Left ventricle myocardium superior (tissue), 1 donor: ENCODE results near the gene FURIN. TPM values are rescaled to one million over a fixed set of nuclear protein-coding genes. Genes with fewer than 3 reads are reported as not detected.
A peak's percentile ranks its signal among the peaks of the same experiment; 100 is the strongest.
"Not testable (repeated sequence)": the region's sequence is repeated elsewhere in the genome, so short reads cannot be mapped to it uniquely, and the experiment has no call there.

Experiments
- ATAC-seq: fragments of 200-7000 bp; cut with Tn5 transposase; one replicate; pipeline ENCODE4 v1.9.1; 2020; ENCODE audit warnings: mild to moderate bottlenecking, moderate library complexity
- DNase-seq: peaks from one replicate; pipeline ENCODE4 v3.0.0-alpha.2; 2020
- intact Hi-C: fragments of 100-400 bp; cut with micrococcal nuclease; formaldehyde crosslinking; loops from one replicate; pipeline ENCODE4 v1.11.0; 2022
- long read RNA-seq: library from polyadenylated mRNA; unstranded; transcript quantifications from one replicate; pipeline ENCODE4 v2.0.0, GENCODE V29; 2021
- total RNA-seq: library from RNA; stranded (reverse); fragmentation: NEBNext Ultra II Directional; extraction: Animal tissue kit (Norgen Biotek cat#: 25700); gene quantifications from one replicate; pipeline ENCODE4 v1.2.1, GENCODE V29; 2021
- donor health status: DM: no; HTN: yes; CAD: no; lungs with severe emphysema.

FURIN gene
- total RNA-seq = 49.9 TPM
- long read RNA-seq, full-length matches to known transcripts = 2 of 28 reads
- long read RNA-seq, partial matches to known transcripts = 26 of 28 reads
- long read RNA-seq, other reads (novel, unspliced or antisense) = 0 of 28 reads

GRCh38 chr15:90868261-90868689 lies at the start of gene FURIN:
FURIN (plus strand) TSS chr15:90868588; CDS start chr15:90875741, 7,153 bp downstream.
- no peak for ATAC-seq
- DNase-seq = no peak
- intact Hi-C loops = no loop called here

DNA sequence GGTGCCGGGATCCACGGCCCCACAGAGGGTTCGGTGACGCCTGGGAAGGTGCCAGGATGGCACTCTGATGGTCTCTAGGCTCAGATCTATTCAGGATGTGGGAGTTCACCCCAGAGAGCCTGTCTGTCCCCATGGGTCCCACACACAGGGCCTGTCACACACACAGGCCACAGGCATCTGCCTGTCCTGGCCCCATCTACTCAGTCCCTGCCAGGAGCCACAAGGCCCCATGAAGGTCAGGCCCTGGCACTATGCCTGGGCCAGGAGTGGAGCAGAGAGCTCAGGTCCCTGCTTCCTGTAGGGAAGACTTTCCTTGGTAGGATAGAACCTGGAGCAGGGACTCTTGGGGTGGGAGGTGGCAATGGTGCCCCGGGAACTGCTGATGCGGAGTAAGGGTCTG lies 49.0 kb upstream of the FURIN start:
- ATAC-seq (peak; percentile 89), DNase-seq (peak; percentile 80)
- intact Hi-C loops = no loop called here

DNA sequence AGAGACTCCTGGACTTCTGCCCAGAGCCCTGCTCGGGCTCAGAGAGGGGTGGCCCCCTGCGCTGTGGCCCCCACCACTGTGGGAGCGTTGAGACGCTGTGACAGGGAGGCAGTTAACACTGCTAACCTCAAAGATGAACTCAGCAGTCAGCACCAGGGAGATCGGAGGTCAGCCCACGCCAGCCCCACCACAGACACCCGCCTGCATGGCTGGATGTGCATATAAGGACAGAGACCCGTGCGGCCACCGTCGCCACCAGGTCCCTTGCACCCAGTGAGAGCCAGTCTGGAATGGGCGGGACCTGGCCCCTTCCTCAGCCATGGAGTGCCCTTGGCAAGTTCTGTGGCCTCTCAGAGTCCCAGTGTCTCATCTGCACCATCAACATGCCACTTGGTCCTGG lies 48.5 kb upstream of the FURIN start:
- DNase-seq (no peak), ATAC-seq (peak; percentile 4)
- intact Hi-C loops = no loop called here

GRCh38 chr15:90820481-90820880 lies 47.9 kb upstream of the FURIN start:
- ATAC-seq (no peak), DNase-seq (no peak)
- intact Hi-C loops = no loop called here

DNA sequence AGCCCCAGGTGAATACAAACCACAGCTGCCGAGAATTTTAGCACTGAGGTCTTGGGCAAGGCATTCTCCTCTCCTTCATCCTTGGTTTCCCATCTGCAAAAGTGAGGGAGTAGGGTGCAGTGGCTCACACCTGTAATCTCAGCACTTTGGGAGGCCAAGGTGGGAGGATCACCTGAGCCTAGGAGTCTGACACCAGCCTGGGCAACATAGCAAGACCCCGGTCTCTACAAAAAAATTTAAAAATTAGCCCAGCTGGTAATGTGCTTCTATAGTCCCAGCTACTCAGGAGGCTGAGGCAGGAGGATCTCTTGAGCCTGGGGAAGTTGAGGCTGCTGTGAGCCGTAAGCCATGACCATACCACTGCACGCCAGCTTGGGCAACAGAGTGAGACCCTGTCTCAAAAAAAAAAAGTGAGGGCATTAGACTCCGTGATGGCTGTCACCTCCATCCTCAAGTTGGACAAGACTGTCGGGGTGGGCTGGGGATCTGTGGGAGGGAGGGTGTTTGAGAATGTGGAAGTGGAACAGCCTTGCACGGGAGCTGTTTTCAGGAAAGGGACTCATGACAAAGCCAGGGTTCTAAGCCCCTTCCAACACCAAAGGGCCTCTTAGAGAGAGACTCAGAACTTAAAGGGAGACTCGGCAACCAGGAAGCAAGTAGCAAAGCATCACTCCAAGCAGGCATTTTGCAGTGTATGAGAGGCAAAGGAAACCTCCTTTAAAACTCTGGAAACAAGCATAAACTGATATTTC lies 46.0 kb upstream of the FURIN start:
- no peak for ATAC-seq
- no peak for DNase-seq
- intact Hi-C loops = no loop called here

- intact Hi-C loops = no loop called here
- ATAC-seq = no peak
- no peak for DNase-seq
Measured at GRCh38 chr15:90823455-90823974, 44.9 kb upstream of the FURIN start.

DNA sequence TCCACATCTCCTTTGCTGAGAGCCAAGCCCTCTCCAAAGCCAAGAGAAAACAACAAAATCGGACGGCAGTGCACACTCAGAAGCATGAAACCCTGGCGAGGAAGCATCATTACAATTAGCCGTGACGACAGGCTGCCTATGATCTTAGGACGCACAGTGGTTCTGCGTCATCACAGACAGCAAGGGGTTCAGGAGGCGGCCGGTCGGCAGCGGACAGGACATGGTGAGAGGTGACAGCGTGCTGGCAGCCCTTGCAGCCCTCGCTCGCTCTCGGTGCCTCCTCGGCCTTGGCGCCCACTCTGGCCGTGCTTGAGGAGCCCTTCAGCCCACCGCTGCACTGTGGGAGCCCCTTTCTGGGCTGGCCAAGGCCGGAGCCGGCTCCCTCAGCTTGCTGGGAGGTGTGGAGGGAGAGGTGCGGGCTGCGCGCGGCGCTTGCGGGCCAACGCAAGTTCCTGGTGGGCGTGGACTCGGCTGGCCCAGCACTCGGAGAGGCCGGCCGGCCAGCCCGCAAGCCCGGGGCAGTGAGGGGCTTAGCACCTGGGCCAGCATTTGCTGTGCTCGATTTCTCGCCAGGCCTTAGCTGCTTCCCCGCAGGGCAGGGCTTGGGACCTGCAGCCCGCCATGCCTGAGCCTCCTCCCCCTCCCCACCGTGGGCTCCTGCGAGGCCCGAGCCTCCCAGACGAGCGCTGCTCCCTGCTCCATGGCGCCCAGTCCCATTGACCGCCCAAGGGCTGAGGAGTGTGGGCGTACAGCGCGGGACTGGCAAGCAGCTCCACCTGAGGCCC lies 43.1 kb upstream of the FURIN start:
- DNase-seq, intact Hi-C loops, ATAC-seq: not testable (repeated sequence)

DNA sequence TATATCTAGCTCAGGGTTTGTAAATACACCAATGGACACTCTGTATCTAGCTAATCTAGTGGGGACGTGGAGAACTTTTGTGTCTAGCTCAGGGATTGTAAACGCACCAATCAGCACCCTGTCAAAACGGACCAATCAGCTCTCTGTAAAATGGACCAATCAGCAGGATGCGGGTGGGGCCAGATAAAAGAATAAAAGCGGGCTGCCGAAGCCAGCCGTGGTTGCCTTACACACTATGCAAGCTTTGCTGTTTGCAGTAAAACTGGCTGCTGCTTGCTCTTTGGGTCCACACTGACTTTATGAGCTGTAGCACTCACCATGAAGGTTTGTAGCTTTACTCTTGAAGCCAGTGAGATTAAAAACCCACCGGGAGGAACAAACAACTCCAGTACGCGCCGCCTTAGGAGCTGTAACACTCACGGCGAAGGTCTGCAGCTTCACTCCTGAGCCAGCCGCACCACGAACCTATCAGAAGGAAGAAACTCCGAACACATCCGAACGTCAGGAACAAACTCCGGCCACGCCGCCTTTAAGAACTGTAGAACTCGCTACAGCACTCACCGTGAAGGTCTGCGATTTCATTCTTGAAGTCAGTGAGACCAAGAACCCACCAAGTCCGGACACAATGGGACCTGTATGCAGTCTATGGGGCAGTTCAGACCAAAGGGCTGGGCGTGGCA lies 42.0 kb upstream of the FURIN start:
- intact Hi-C loops, DNase-seq, ATAC-seq: not testable (repeated sequence)

GRCh38 chr15:90826886-90827435 lies 41.4 kb upstream of the FURIN start:
- DNase-seq = no peak
- intact Hi-C loops = no loop called here
- ATAC-seq = no peak

- ATAC-seq (no peak), DNase-seq (no peak)
- intact Hi-C loops = no loop called here
Measured at GRCh38 chr15:90828111-90828510, 40.3 kb upstream of the FURIN start.

- DNase-seq = no peak
- ATAC-seq = no peak
- intact Hi-C loops = no loop called here
Measured at GRCh38 chr15:90829126-90829525, 39.3 kb upstream of the FURIN start.

- DNase-seq (no peak), ATAC-seq (peak; percentile 71)
- intact Hi-C loops = no loop called here
Measured at GRCh38 chr15:90829942-90830440, 38.4 kb upstream of the FURIN start.

DNA sequence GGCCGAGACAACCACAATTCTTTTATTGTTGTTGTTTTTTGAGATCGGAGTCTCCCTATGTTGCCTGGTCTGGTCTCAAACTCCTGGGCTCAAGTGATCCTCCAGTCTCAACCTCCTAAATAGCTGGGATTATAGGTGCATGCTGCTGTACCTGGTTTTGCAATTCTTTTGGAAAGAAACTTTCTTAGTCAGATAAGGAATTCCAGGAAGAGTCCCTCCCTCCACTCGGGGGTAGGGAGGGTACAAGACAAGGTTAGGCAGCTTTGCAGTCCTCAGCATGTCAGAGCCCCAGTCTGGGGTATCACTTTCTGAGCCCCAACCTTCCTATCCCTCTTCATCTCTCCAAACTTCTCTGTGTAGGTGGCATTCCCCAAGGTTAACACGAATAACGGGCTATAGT lies 33.8 kb upstream of the FURIN start:
- DNase-seq = no peak
- ATAC-seq = no peak
- intact Hi-C loops = no loop called here

GRCh38 chr15:90836296-90836871 lies 32.0 kb upstream of the FURIN start:
- ATAC-seq (peak; percentile 76), DNase-seq (no peak)
- intact Hi-C loops = no loop called here

DNA sequence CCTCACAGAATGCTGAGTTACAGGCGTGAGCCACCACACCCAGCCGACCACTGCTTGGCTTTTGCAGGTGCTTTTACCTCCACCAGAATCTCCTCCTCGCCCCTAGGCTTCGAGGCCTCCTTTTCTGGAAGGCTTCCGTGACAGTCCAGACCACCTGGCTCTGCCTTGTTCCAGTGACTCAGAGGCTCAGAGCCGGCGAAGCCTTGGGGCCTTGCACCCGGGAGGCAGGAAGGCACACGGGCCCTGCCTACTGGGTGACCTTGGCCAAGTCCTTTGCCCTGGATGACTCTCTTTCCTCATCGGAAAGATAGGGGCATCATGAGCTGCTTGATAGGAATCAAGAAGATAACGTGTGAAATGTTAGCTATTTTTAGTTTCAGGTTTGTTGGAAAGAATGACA lies 31.3 kb upstream of the FURIN start:
- DNase-seq (no peak), ATAC-seq (no peak)
- intact Hi-C loops = no loop called here

DNA sequence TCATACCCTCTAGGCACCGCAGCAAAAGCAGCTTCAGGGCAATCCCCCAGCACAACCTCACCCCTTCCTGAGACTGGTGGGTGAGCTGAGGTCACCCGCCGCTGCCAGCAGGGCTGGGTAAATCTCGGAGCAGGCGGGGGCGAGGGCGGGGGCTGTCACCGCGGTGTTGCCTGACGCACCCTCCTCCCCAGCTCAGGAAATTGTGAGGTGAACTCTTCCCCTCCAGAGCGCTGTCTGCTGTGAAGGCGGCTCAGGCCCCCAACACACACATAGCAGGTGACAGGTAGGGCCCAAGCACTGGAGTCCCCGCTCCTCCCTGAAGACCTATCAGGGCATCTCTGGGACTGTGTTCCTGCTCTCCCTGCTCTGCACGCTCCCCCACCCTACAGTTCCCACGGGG lies 30.2 kb upstream of the FURIN start:
- ATAC-seq = no peak
- DNase-seq = no peak
- intact Hi-C loops = no loop called here

DNA sequence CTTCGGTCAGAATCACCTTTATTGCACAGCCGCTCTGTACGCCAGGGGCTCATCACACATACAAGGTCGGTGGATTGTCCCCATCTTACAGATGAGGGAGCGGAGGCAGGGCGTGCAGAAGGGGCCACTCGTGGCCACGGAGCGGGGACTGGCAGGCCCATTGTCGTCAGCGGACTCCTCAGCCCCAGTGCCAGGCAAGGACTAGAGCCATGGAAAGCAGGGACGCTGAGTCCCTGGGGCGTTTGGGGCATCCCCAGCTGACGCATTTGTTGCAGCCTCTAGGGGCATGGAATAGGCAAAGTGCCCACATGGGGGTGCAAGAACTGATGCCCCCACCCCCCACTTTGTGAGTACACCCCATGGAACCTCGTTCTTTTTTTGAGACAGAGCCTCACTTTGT lies 29.8 kb upstream of the FURIN start:
- DNase-seq (no peak), ATAC-seq (no peak)
- intact Hi-C loops = no loop called here

GRCh38 chr15:90839187-90840071 lies 29.0 kb upstream of the FURIN start:
- ATAC-seq = peak; percentile 64
- intact Hi-C loops = no loop called here

More at GRCh38 chr15:90839187-90840071, 29.0 kb upstream of the FURIN start:
- DNase-seq = no peak
